GM21360 (cell line): ENCODE data around the gene KIF1A.
"Not testable (repeated sequence)": the region's sequence is repeated elsewhere in the genome, so short reads cannot be mapped to it uniquely, and the experiment has no call there.

Experiments
- ATAC-seq: cut with Tn5 transposase; IDR thresholded peaks from one replicate; pipeline ENCODE4 v1.9.1; 2021; ENCODE audit warnings: mild to moderate bottlenecking, moderate library complexity; ENCODE audit not compliant: unreplicated experiment

KIF1A gene

DNA sequence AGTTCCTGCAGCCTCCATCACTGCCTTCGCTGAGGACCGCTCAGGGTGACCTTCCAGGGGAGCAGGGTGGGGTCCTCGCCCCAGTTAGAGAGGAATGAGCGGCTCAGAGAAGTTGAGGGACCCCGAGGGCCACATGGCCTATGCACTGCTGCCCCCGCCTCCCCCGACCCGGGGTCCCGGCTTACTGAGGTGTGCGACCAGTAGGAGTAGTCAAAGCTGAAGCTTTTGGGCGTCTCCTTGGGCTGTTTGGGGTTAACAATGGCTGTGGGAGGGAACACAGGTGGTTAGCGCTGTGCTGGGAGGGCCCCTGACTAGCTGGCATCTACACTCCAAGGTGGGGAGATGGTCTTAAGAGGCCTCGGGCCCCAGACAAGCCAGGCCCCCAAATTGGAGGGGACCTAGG lies 31.0 kb downstream of the KIF1A start:
- ATAC-seq = no peak

DNA sequence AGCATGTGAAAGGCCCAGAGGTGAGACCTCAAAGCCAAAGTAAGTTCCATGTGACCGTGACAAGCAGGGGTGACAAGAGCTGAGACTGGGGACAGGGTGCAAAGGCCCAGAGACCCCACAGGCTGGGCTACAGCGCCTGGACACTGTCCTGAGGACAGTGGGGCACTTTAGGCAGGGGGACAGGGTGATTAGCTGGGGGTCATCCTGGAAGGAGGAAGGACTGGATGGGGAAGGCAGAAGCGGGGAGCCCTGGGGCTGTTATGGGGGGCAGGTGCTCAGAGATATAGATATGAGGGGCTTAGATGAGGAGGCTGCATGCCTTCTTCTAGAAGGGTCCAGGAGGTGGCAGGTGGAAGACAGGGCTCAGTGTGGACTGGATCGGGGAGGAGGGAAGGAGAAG lies 31.5 kb downstream of the KIF1A start:
- no peak for ATAC-seq

DNA sequence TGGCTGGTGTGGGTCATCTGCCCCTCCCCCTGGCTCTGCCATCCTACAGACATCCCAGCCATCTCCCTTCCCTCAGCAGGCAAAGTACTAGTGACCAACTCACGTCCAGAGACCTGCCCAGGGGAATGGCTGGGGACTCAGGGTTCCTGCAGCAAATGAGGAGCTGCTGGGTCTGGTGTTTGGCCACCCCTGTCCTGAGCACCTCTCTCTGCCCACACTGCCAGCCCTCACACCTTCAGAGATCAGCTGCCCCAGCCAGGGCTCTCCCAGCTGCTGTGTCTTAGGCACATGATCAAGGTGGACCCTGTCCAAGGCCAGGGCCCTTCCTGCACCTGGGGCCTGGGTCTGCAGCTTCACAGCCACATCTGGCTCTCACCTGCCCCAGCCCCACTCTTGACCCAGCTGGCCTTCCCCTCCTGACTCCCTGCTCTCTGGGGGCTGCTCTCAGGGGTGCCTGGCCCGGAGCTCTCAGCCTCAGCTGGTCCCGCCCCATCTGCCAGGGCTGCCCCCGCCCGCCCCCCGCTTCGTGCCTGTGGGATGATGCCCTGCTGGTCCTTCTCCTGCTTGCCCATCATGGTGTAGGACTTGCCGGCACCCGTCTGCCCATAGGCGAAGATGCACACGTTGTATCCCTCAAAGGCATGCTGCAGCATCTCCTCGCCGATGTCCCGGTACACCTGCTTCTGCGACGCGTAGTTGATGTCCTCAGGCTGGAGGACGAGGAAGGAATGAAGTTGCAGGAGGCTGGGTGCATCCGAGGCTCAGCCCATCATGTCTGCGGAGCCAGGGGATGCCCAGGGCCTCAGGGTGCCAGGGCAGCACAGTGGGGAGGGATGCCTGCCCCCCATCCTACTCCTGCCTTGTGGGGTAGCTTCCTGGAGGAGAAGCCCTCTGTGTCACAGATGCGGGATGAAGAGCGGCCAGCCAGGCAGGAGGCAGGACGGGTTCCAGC lies 32.2 kb downstream of the KIF1A start:
- ATAC-seq = no peak

DNA sequence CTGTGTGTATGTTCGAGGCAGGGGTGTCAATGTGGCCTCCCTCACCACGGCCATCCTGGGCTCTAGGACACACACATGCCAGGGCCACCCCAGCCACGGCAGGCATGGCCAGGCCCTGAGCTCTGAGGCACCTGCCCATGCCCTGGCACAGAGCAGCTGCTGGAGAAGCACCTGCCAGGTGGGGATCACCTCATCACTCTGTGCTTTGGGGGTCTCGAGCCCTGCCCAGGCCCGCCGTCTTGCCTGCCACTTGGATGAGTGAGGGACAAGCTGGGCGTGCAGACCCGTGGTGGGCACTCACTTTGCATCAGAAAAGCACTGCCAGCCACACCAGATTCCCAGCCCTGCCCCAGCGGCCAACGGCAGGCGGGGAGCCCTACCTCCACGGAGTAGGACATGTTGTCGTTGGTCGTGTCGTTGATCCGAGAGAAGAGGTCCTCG lies 33.1 kb downstream of the KIF1A start:
- no peak for ATAC-seq

GRCh38 chr2:240786355-240786841 lies 33.6 kb downstream of the KIF1A start:
- ATAC-seq = no peak

DNA sequence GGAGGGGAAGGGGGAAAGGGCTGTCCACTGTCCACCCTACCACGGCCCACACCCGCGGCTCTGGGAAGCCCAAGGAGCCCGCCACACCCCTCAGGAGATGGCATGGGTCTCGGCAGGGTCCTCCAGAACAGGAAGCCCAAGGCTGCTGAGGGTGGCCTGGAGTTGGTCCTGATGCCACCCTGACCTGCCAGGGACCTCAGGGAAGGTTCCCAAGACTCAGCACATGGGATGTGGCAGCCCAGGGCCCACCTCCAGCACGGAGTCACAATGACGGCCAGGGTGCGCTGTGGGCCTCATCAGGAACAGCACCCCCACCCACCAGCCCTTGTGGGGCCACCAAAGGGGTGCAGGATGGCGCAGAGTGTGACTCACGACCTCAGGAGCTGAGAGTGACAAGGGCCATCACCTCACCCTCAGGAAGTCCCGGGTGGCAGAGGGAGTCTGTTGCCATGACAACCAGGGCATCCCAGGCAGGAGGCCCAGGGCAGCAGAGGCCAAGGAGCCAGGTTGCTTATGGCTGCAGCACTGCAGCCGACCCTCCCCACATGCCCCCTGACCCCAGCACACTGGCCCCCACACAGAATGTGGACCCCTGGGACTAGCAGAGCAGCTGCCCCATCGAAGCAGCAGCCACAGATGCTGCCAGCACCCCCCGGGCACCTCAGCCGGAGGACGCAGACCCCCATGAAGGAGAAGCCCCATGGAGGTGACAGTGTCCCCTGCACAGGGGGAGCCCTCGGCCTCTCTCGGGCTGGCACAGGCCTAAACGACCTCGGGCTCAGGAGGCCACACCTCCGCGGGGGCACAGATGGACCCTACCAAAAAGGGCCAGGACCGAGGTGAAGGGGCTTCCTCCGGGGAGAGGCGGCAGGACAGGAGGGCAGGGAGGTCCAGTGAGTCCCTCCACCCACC lies 34.3 kb downstream of the KIF1A start:
- ATAC-seq = no peak

- no peak for ATAC-seq
These were observed 35.2 kb downstream of the KIF1A start for GRCh38 chr2:240784629-240785423.

GRCh38 chr2:240783819-240784621 lies 36.0 kb downstream of the KIF1A start:
- no peak for ATAC-seq

- no peak for ATAC-seq
These were observed 36.9 kb downstream of the KIF1A start for GRCh38 chr2:240782886-240783818.

- ATAC-seq = no peak
These were observed 37.7 kb downstream of the KIF1A start for GRCh38 chr2:240782221-240782885.

- ATAC-seq = no peak
These were observed 38.4 kb downstream of the KIF1A start for GRCh38 chr2:240781471-240782220.

DNA sequence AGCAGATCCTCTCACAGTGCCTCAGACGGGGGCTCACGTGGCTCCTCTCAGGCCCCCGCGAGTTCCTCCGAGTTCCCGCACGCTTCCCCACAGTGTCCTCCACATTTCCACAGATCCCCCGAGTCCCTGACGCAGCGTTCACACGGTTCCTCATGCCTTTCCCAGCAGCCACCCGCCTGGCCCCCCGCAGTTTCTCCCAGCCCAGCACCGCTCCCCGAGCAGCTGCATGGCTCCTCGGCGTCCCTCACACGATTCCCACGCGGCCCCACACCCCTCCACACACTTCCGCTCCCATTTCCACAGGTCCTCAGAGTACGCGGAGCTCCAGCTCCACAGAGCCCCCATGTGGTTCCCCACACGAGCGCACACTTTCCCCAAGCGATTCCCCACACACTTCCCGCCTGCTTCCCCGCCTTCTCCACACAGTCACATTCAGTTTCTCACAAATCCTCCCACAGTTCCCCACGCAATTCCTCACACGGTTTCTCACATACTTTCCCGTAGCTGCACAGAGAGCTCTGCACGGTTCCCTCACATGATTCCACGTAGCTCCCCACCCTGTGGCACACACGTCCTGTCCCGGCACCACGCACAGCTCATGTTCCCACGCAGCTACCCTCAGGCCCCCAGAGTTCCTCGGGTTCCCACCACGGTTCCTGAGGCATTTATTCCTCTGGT lies 39.9 kb downstream of the KIF1A start:
- ATAC-seq = no peak

- ATAC-seq = not testable (repeated sequence)
These were observed 40.7 kb downstream of the KIF1A start for GRCh38 chr2:240779250-240779832.

GRCh38 chr2:240778426-240778825 lies 41.6 kb downstream of the KIF1A start:
- ATAC-seq = no peak

DNA sequence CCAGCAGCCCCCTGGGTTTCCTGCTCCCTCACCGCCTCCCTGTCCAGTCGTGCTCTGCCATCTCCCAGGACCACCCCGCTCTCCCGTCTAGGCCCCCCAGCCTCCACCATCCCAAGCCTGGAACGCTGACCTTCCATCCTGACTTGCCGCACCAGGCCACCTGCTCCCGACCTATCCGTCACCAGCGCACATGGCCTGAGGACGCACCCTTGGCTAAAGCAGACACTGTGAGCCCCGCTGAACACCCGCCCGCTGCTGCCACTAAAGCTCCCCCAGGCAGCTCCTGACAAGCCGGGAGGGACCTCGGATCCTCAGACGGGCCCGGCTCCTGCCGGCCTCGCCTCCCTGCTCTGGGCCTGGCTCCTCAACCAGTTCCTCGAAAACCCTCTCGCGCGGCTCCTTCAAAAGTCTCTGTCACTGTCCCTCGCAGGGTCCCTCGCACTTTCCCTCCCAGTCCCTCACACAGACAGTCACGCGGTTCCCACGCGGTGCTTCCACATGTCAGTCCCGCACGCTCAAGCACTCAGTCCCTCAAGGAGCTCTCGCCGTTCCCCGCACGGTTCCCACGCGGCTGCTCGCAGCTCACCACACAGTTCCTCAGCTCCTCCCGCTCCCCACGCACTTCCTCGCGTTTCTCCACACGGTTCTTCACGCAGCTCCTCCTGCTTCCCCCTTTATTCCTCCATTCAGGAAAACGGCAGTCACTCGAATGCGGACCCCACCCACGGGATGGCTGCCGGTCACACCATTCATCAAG lies 42.4 kb downstream of the KIF1A start:
- ATAC-seq = no peak

GRCh38 chr2:240775905-240776304 lies 44.1 kb downstream of the KIF1A start:
- ATAC-seq = no peak
